ENCODE measurements around the gene PTPRD. TPM values are rescaled to one million over a fixed set of nuclear protein-coding genes. Genes with fewer than 3 reads are reported as not detected.

PTPRD gene
- total RNA-seq, 2 donors from 2014 or later: 19.6 to 101 TPM

GRCh38 chr9:10597801-10598200 is 15.0 kb downstream of the PTPRD start:
- no peak overlapping the region for H3K27ac ChIP-seq
- no peak for TF ChIP-seq CTCF (IDR thresholded peaks at IDR 0.05)
- no peaks in the 10 kb centered on the region for H3K9me3 ChIP-seq
- H3K36me3 ChIP-seq: no peaks in the 10 kb centered on the region
- no peaks in the 10 kb centered on the region for H3K4me1 ChIP-seq (ENCODE audit: control insufficient read depth in 1 of 2, low read depth in 2 of 2)
- H3K4me3 ChIP-seq: no peak overlapping the region
- no peak for ATAC-seq (ENCODE audit: insufficient number of reproducible peaks, low FRiP score, low read depth)
- no peaks in the 10 kb centered on the region for H3K27me3 ChIP-seq (replicated peaks; ENCODE audit: insufficient read depth)
- DNase-seq (ENCODE audit: low spot score): no peak

- no peaks in the 10 kb centered on the region for H3K9me3 ChIP-seq
- no peaks in the 10 kb centered on the region for H3K36me3 ChIP-seq
- H3K4me1 ChIP-seq (ENCODE audit: control insufficient read depth in 1 of 2, low read depth in 2 of 2): no peaks in the 10 kb centered on the region
- no peaks in the 10 kb centered on the region for H3K27me3 ChIP-seq (replicated peaks; ENCODE audit: insufficient read depth)
- no peak overlapping the region for H3K27ac ChIP-seq
- ATAC-seq (ENCODE audit: insufficient number of reproducible peaks, low FRiP score, low read depth) (no peak), DNase-seq (ENCODE audit: low spot score) (no peak)
- H3K4me3 ChIP-seq: no peak overlapping the region
- TF ChIP-seq CTCF (IDR thresholded peaks at IDR 0.05): no peak
Measured at GRCh38 chr9:10594482-10594881, 18.3 kb downstream of the PTPRD start.

GRCh38 chr9:10586407-10586806 is 26.4 kb downstream of the PTPRD start:
- no peaks in the 10 kb centered on the region for H3K36me3 ChIP-seq
- H3K4me3 ChIP-seq: no peak overlapping the region
- no peak overlapping the region for H3K27ac ChIP-seq
- H3K9me3 ChIP-seq: no peaks in the 10 kb centered on the region
- ATAC-seq (ENCODE audit: insufficient number of reproducible peaks, low FRiP score, low read depth) (no peak), DNase-seq (ENCODE audit: low spot score) (no peak)
- no peaks in the 10 kb centered on the region for H3K4me1 ChIP-seq (ENCODE audit: control insufficient read depth in 1 of 2, low read depth in 2 of 2)
- no peak for TF ChIP-seq CTCF (IDR thresholded peaks at IDR 0.05)
- no peaks in the 10 kb centered on the region for H3K27me3 ChIP-seq (replicated peaks; ENCODE audit: insufficient read depth)

GRCh38 chr9:10571699-10572098 is 41.1 kb downstream of the PTPRD start:
- Histone ChIP-seq H3K27me3 (replicated peaks; ENCODE audit: insufficient read depth) (no peaks in the 10 kb centered on the region), H3K36me3 (no peaks in the 10 kb centered on the region), H3K27ac (no peak overlapping the region), H3K4me3 (no peak overlapping the region), H3K4me1 (ENCODE audit: control insufficient read depth in 1 of 2, low read depth in 2 of 2) (no peaks in the 10 kb centered on the region), H3K9me3 (no peaks in the 10 kb centered on the region)
- ATAC-seq (ENCODE audit: insufficient number of reproducible peaks, low FRiP score, low read depth) (no peak), DNase-seq (ENCODE audit: low spot score) (no peak)
- no peak for TF ChIP-seq CTCF (IDR thresholded peaks at IDR 0.05)

GRCh38 chr9:10566848-10567247 is 46.0 kb downstream of the PTPRD start:
- DNase-seq (ENCODE audit: low spot score) (no peak), ATAC-seq (ENCODE audit: insufficient number of reproducible peaks, low FRiP score, low read depth) (no peak)
- no peak overlapping the region for H3K27ac ChIP-seq
- no peak for TF ChIP-seq CTCF (IDR thresholded peaks at IDR 0.05)
- no peaks in the 10 kb centered on the region for H3K36me3 ChIP-seq
- no peaks in the 10 kb centered on the region for H3K27me3 ChIP-seq (replicated peaks; ENCODE audit: insufficient read depth)
- no peaks in the 10 kb centered on the region for H3K4me1 ChIP-seq (ENCODE audit: control insufficient read depth in 1 of 2, low read depth in 2 of 2)
- no peaks in the 10 kb centered on the region for H3K9me3 ChIP-seq
- no peak overlapping the region for H3K4me3 ChIP-seq
